ENCODE results near the gene HOATZ. TPM values are rescaled to one million over a fixed set of nuclear protein-coding genes. Genes with fewer than 3 reads are reported as not detected.

HOATZ gene
- total RNA-seq, 4 donors from 2014 or later = not detected

GRCh38 chr11:111535281-111535680 lies 20.7 kb downstream of the HOATZ start:
- TF ChIP-seq POLR2A (IDR thresholded peaks at IDR 0.05) = no peak
- TF ChIP-seq CTCF (IDR thresholded peaks at IDR 0.05) = no peak
- H3K4me3 ChIP-seq (ENCODE audit: low read depth, poor library complexity, severe bottlenecking) = no peak overlapping the region
- DNase-seq (ENCODE audit: low spot score in 2 of 2) = no peak
- 85 to 89% methylated on average over 6 of the region's 6 CpGs for WGBS, 2 donors
- intact Hi-C loops (cut with DNase I; ENCODE audit: low total_unique reads) = no loop called here

GRCh38 chr11:111537336-111537860 lies 22.8 kb downstream of the HOATZ start:
- WGBS, 2 donors = 69 to 78% methylated on average over 3 of the region's 3 CpGs
- no peak for DNase-seq (ENCODE audit: low spot score in 2 of 2)
- intact Hi-C loops (cut with DNase I; ENCODE audit: low total_unique reads) = no loop called here
- no peak overlapping the region for H3K4me3 ChIP-seq (ENCODE audit: low read depth, poor library complexity, severe bottlenecking)
- TF ChIP-seq CTCF (IDR thresholded peaks at IDR 0.05) (no peak), POLR2A (IDR thresholded peaks at IDR 0.05) (no peak)

GRCh38 chr11:111538407-111539114 lies 24.0 kb downstream of the HOATZ start:
- intact Hi-C loops (cut with DNase I; ENCODE audit: low total_unique reads) = no loop called here
- H3K4me3 ChIP-seq (ENCODE audit: low read depth, poor library complexity, severe bottlenecking) = no peak overlapping the region
- DNase-seq (ENCODE audit: low spot score in 2 of 2) = no peak
- no peak for TF ChIP-seq POLR2A (IDR thresholded peaks at IDR 0.05)
- no peak for TF ChIP-seq CTCF (IDR thresholded peaks at IDR 0.05)
- 90 to 96% methylated on average over 1 of the region's 1 CpG for WGBS, 2 donors

- intact Hi-C loops (cut with DNase I; ENCODE audit: low total_unique reads) = no loop called here
- TF ChIP-seq CTCF (IDR thresholded peaks at IDR 0.05) = no peak
- TF ChIP-seq POLR2A (IDR thresholded peaks at IDR 0.05) = no peak
- 89 to 90% methylated on average over 9 of the region's 9 CpGs for WGBS, 2 donors
- no peak for DNase-seq (ENCODE audit: low spot score in 2 of 2)
- no peak overlapping the region for H3K4me3 ChIP-seq (ENCODE audit: low read depth, poor library complexity, severe bottlenecking)
Measured at GRCh38 chr11:111539426-111540113, 25.0 kb downstream of the HOATZ start.

GRCh38 chr11:111540114-111540936 lies 25.7 kb downstream of the HOATZ start, which contains the start of gene LAYN:
TSS of gene LAYN (plus strand) at chr11:111540720. CDS start at chr11:111540844, 124 bp downstream.
- peak in 1 of 2 donors; percentile 88 for DNase-seq (ENCODE audit: low spot score in 2 of 2)
- H3K4me3 ChIP-seq (ENCODE audit: low read depth, poor library complexity, severe bottlenecking) = peak within 1 kb of the TSS; percentile 34
- no peak for TF ChIP-seq CTCF (IDR thresholded peaks at IDR 0.05)
- no peak for TF ChIP-seq POLR2A (IDR thresholded peaks at IDR 0.05)
- WGBS, 2 donors = 12 to 22% methylated on average over 19 to 26 of the region's 70 CpGs
- intact Hi-C loops (cut with DNase I; ENCODE audit: low total_unique reads) = no loop called here

All from lower leg skin (tissue), 4 donors.